Mesendoderm (in vitro differentiated cells): ENCODE measurements around the gene CDC26.
"Not testable (repeated sequence)": the region's sequence is repeated elsewhere in the genome, so short reads cannot be mapped to it uniquely, and the experiment has no call there.

Experiments used
- DNase-seq: peaks from one replicate; pipeline ENCODE4 v3.0.0; 2013
- H2AK5ac ChIP-seq: 2 replicates; pipeline ENCODE4 v1.6.1; 2013; ENCODE audit warnings: low read length, inconsistent platforms
- H2BK120ac ChIP-seq: 2 replicates; pipeline ENCODE4 v1.6.1; 2013; ENCODE audit warnings: low read depth, mild to moderate bottlenecking, low read length, moderate library complexity, mixed read lengths
- H2BK15ac ChIP-seq: replicated peaks from 2 replicates; pipeline ENCODE4 v1.6.1; 2013; ENCODE audit warnings: low read depth, mild to moderate bottlenecking, moderate library complexity
- H2BK5ac ChIP-seq: 2 replicates; pipeline ENCODE4 v1.6.1; 2013; ENCODE audit warnings: low read length, inconsistent platforms
- H3K18ac ChIP-seq: 2 replicates; pipeline ENCODE4 v1.6.1; 2013; ENCODE audit warnings: mild to moderate bottlenecking, low read length, mixed read lengths
- H3K23ac ChIP-seq: one replicate; pipeline ENCODE4 v1.6.1; 2013; ENCODE audit warnings: low read length
- H3K27ac ChIP-seq: 2 replicates; pipeline ENCODE4 v1.5.1; 2013; ENCODE audit warnings: low read depth, mild to moderate bottlenecking, inconsistent platforms, low read length, moderate library complexity
- H3K27me3 ChIP-seq: 2 replicates; pipeline ENCODE4 v1.6.1; 2013; ENCODE audit warnings: low read length, control low read depth, mild to moderate bottlenecking, inconsistent platforms; ENCODE audit not compliant: insufficient read depth, poor library complexity
- H3K36me3 ChIP-seq: 2 replicates; pipeline ENCODE4 v1.6.1; 2013; ENCODE audit warnings: low read length, inconsistent platforms; ENCODE audit not compliant: control insufficient read depth, insufficient read depth
- H3K4ac ChIP-seq: one replicate; pipeline ENCODE4 v1.6.1; 2013; ENCODE audit warnings: low read depth, mild to moderate bottlenecking, low read length, moderate library complexity
- H3K4me1 ChIP-seq: 2 replicates; pipeline ENCODE4 v1.6.1; 2013; ENCODE audit warnings: low read depth, low read length, inconsistent platforms; ENCODE audit not compliant: control insufficient read depth
- H3K4me2 ChIP-seq: 2 replicates; pipeline ENCODE4 v1.6.1; 2013; ENCODE audit warnings: low read length
- H3K4me3 ChIP-seq: 2 replicates; pipeline ENCODE4 v1.5.1; 2013; ENCODE audit warnings: mild to moderate bottlenecking, low read length
- H3K56ac ChIP-seq: one replicate; pipeline ENCODE4 v1.6.1; 2013; ENCODE audit warnings: low read length
- H3K79me1 ChIP-seq: 2 replicates; pipeline ENCODE4 v1.6.1; 2013; ENCODE audit warnings: low read length, inconsistent platforms
- H3K79me2 ChIP-seq: 2 replicates; pipeline ENCODE4 v1.6.1; 2013; ENCODE audit warnings: mild to moderate bottlenecking, low read length; ENCODE audit not compliant: control insufficient read depth, insufficient read depth
- H3K9ac ChIP-seq: 2 replicates; pipeline ENCODE4 v1.6.1; 2013; ENCODE audit warnings: low read length, inconsistent platforms
- H4K5ac ChIP-seq: one replicate; pipeline ENCODE4 v1.6.1; 2013; ENCODE audit warnings: low read length
- H4K8ac ChIP-seq: one replicate; pipeline ENCODE4 v1.6.1; 2013; ENCODE audit warnings: low read depth, mild to moderate bottlenecking, control low read depth, low read length, moderate library complexity
- WGBS: extraction: QIAGEN DNeasy Blood & Tissue Kit; methylation state at CpG from one replicate; pipeline ENCODE4 v1.1.7; 2013; ENCODE audit warnings: low lambda C conversion rate, missing lambda C conversion rate; ENCODE audit not compliant: insufficient coverage; ENCODE audit errors: extremely low coverage; 5-methylcytosine and 5-hydroxymethylcytosine counted together

The CDC26 gene

DNA sequence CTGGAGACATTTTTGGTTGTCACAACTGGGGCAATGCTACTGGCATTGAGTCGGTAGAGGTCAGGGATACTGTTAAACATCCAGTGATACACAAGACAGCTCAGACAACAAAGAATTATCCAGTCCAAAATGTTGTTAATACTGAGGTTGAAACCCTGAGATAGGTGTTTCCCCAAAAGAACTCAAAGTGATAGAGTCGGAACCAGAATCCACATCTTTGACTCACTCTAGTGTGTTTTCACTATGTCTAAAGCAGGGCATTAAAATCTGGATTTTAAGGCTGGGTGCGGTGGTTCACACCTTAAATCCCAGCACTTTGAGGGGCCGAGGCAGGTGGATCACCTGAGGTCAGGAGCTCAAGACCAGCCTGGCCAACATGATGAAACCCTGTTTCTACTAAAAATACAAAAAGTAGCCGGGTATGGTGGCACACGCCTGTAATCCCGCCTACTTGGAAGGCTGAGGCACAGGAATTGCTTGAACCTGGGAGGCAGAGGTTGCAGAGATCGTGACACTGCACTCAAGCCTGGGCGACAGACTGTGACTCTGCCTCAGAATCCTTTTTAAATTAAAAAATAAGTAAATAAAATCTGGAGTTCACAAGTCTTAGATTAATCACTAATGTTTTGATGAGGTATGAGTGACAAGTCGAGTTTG lies 37.0 kb downstream of the CDC26 start:
- H3K4me2 ChIP-seq: no peak overlapping the region
- no peaks in the 10 kb centered on the region for H3K27me3 ChIP-seq
- no peak overlapping the region for H3K18ac ChIP-seq
- no peak overlapping the region for H3K27ac ChIP-seq
- no peak overlapping the region for H3K23ac ChIP-seq
- no peak overlapping the region for H2AK5ac ChIP-seq
- no peaks in the 10 kb centered on the region for H3K36me3 ChIP-seq
- no peak overlapping the region for H3K4ac ChIP-seq
- H3K4me3 ChIP-seq: no peak overlapping the region
- H3K79me1 ChIP-seq: peaks cover 2% of the 10 kb centered on the region
- H2BK15ac ChIP-seq: no peak overlapping the region
- no peak for DNase-seq
- WGBS: no CpG with 5 or more reads among the region's 10 CpGs
- H4K8ac ChIP-seq: no peak overlapping the region
- no peak overlapping the region for H3K56ac ChIP-seq
- H3K4me1 ChIP-seq: no peaks in the 10 kb centered on the region
- no peak overlapping the region for H4K5ac ChIP-seq
- H2BK5ac ChIP-seq: no peak overlapping the region
- H2BK120ac ChIP-seq: no peak overlapping the region
- H3K79me2 ChIP-seq: no peaks in the 10 kb centered on the region
- H3K9ac ChIP-seq: no peak overlapping the region

DNA sequence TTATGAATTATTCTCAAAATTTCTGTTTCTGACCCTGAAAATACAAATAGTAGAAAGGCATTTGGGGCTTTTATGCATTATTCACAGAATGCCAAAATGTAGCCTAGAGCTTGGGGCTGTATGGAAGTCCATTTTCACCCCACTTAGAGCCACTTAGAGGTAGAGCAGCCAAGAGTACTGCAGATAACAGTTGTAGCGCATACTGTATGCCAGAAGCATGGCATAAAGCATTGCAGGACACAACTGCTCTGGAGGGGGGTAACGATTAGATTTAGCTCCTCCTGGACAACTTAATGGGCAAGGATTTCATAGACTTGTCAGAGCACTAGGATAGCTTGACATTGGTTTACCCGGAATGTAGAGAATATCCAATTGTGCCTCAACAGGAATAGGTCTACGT lies 38.3 kb downstream of the CDC26 start:
- H2AK5ac ChIP-seq: no peak overlapping the region
- no peak overlapping the region for H3K4me2 ChIP-seq
- no peak overlapping the region for H3K56ac ChIP-seq
- no peak overlapping the region for H4K5ac ChIP-seq
- no CpG with 5 or more reads among the region's 4 CpGs for WGBS
- no peak overlapping the region for H4K8ac ChIP-seq
- H3K36me3 ChIP-seq: no peaks in the 10 kb centered on the region
- no peaks in the 10 kb centered on the region for H3K79me2 ChIP-seq
- H3K4me3 ChIP-seq: no peak overlapping the region
- H3K18ac ChIP-seq: no peak overlapping the region
- no peak overlapping the region for H2BK5ac ChIP-seq
- no peak for DNase-seq
- H3K27me3 ChIP-seq: no peaks in the 10 kb centered on the region
- no peaks in the 10 kb centered on the region for H3K4me1 ChIP-seq
- no peak overlapping the region for H2BK120ac ChIP-seq
- peaks cover 2% of the 10 kb centered on the region for H3K79me1 ChIP-seq
- no peak overlapping the region for H3K9ac ChIP-seq
- H2BK15ac ChIP-seq: no peak overlapping the region
- H3K27ac ChIP-seq: no peak overlapping the region
- H3K23ac ChIP-seq: no peak overlapping the region
- no peak overlapping the region for H3K4ac ChIP-seq

GRCh38 chr9:113235701-113236255 lies 39.6 kb downstream of the CDC26 start:
- not testable (repeated sequence) for H2BK5ac ChIP-seq, H3K4ac ChIP-seq, H4K5ac ChIP-seq, H2BK15ac ChIP-seq, H3K9ac ChIP-seq, H3K27me3 ChIP-seq, H3K56ac ChIP-seq, DNase-seq, H3K36me3 ChIP-seq, H2AK5ac ChIP-seq, H3K4me3 ChIP-seq, H3K79me2 ChIP-seq, H3K79me1 ChIP-seq, H3K27ac ChIP-seq, H2BK120ac ChIP-seq, H3K4me2 ChIP-seq, H4K8ac ChIP-seq, H3K23ac ChIP-seq, H3K4me1 ChIP-seq, H3K18ac ChIP-seq
- WGBS: no CpG with 5 or more reads among the region's 10 CpGs

DNA sequence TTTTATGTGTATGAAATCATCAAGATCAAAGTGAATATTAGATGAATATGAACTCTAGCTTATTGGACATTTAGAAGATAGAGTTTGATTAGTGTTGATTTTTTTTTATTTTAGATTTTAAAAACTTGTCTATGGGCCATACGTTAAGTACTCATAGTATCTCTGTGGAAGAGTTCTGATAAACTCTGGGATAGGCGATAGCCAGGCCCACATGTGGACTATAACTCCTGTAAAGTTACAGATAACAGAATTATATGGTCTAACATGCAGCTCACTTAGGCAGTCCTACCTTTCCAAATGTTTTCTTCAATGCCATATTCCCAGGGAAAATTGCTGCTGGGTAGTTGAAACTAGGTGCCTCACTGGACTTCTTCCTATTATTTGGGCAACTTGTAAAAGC lies 43.7 kb downstream of the CDC26 start:
- H3K79me1 ChIP-seq: peaks cover 2% of the 10 kb centered on the region
- H3K4me2 ChIP-seq: no peak overlapping the region
- H3K56ac ChIP-seq: no peak overlapping the region
- no peak overlapping the region for H3K9ac ChIP-seq
- H3K36me3 ChIP-seq: no peaks in the 10 kb centered on the region
- no peaks in the 10 kb centered on the region for H3K27me3 ChIP-seq
- H3K4me3 ChIP-seq: no peak overlapping the region
- DNase-seq: no peak
- H2BK120ac ChIP-seq: no peak overlapping the region
- H2BK15ac ChIP-seq: no peak overlapping the region
- no CpG with 5 or more reads among the region's 2 CpGs for WGBS
- no peak overlapping the region for H4K8ac ChIP-seq
- no peaks in the 10 kb centered on the region for H3K79me2 ChIP-seq
- no peak overlapping the region for H3K23ac ChIP-seq
- H2AK5ac ChIP-seq: no peak overlapping the region
- no peak overlapping the region for H3K18ac ChIP-seq
- no peak overlapping the region for H3K27ac ChIP-seq
- H2BK5ac ChIP-seq: no peak overlapping the region
- no peak overlapping the region for H3K4ac ChIP-seq
- no peak overlapping the region for H4K5ac ChIP-seq
- H3K4me1 ChIP-seq: no peaks in the 10 kb centered on the region

- Histone ChIP-seq H2BK15ac (no peak overlapping the region), H4K5ac (no peak overlapping the region), H3K36me3 (no peaks in the 10 kb centered on the region)
These were observed 47.2 kb downstream of the CDC26 start for GRCh38 chr9:113228130-113228665.

More at GRCh38 chr9:113228130-113228665, 47.2 kb downstream of the CDC26 start:
- no peaks in the 10 kb centered on the region for H3K4me1 ChIP-seq
- no peak overlapping the region for H3K4me3 ChIP-seq
- WGBS: no CpG with 5 or more reads among the region's 3 CpGs
- no peaks in the 10 kb centered on the region for H3K79me2 ChIP-seq
- no peak overlapping the region for H3K4ac ChIP-seq
- no peak overlapping the region for H3K56ac ChIP-seq
- no peak overlapping the region for H2BK120ac ChIP-seq
- no peak overlapping the region for H2BK5ac ChIP-seq
- no peak for DNase-seq
- peaks cover 2% of the 10 kb centered on the region for H3K79me1 ChIP-seq
- no peaks in the 10 kb centered on the region for H3K27me3 ChIP-seq
- H2AK5ac ChIP-seq: no peak overlapping the region
- H3K27ac ChIP-seq: no peak overlapping the region
- no peak overlapping the region for H3K18ac ChIP-seq
- H3K23ac ChIP-seq: no peak overlapping the region
- no peak overlapping the region for H3K9ac ChIP-seq
- H3K4me2 ChIP-seq: no peak overlapping the region
- H4K8ac ChIP-seq: no peak overlapping the region
